Activated CD4-positive, alpha-beta T cell treated with anti-CD3 and anti-CD28 coated beads, Interleukin-2, Interleukin-6, amounts not matched to agents 100 ng/mL and 50 ng/mL, durations not matched to agents 16 hours and 8 hours (primary cell): Measurements from ENCODE around the gene NEMP2.

Experiments used
- DNase-seq: peaks from one replicate; pipeline ENCODE4 v3.0.0-alpha.2; 2020

Gene NEMP2, protein sequence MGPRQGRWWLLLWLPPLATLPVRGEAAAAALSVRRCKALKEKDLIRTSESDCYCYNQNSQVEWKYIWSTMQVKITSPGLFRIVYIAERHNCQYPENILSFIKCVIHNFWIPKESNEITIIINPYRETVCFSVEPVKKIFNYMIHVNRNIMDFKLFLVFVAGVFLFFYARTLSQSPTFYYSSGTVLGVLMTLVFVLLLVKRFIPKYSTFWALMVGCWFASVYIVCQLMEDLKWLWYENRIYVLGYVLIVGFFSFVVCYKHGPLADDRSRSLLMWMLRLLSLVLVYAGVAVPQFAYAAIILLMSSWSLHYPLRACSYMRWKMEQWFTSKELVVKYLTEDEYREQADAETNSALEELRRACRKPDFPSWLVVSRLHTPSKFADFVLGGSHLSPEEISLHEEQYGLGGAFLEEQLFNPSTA

DNA sequence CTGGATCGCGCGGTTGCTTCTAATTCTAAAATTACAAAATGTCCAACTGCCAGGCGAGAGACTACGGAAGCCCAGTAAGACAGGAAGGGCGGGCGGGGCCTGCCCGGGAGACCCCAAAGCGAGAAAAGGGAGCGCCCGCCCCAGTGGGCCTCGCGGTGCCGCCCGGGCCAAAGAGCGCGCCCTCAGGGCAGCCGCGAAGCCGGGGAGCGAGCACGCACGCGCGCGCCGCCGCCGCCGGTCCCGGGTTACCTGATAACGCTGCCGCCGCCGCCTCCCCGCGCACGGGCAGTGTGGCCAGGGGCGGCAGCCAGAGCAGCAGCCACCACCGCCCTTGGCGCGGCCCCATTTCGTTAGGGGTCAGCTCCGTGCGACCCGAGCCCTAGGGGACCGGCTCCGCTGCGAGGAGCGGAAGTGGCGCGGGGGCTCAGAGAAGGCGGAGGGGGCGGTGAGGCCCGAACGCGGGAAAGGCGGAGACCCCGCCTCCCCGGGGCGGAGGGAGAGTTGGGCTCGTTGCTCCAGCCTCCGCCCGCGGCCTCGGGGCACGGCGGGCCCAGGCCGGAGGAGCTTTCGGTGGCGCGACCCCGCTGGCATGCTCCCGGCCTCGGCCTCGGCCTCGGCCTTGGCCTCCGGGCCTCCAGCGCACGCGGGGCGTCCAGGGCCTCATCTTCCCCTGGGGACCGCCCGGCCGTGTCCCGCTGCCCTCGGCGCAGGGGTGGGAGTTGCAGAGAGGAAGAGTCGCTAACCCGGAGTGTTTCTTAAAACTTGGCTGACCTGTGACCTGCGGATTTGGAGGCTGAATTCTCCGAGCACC, at the start of gene NEMP2:
Gene NEMP2 (minus strand): TSS at position 413 of the 811 bp plus-strand sequence. CDS start 67 bp downstream, at position 346.
- peak; percentile 90 for DNase-seq

DNA sequence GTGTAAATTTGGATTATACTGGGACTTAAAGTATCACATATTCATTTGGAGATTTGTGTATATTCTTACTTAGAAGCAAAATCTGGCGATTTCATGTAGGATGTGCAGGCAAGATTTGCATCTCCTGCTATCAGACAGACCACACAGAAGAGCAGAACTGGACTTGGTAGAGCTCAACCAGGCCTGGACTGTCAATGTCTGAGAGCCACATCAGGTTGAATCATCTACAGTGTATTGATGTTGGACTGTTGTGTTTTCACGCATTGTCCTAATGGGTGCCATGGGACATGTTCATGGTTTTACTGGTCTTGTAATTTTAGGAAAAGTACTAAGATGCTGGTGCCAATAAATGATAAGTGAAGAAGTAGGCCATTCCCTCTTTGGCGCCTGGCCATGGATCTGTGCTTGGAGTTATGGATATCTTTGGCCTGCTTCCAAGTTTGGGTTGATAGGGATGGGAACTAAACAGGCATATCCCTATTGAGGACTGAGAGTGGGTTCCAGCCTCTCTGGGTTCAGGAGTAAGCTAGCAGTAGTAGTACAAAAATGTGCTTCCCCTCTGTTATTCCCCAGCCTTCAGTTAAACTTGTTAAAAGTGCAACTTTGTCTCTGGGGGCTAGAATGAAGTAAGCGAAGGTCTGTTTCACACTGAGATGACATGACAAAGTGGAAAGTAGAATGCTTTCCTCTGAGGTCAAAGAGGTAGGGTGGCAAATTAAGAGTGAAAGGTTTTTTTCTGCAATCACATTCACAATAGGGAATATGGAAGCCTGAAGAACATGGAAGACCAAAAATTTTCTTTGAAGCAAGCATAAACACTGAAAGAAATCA, 49.2 kb upstream of the NEMP2 start:
- DNase-seq, result no peak

DNA sequence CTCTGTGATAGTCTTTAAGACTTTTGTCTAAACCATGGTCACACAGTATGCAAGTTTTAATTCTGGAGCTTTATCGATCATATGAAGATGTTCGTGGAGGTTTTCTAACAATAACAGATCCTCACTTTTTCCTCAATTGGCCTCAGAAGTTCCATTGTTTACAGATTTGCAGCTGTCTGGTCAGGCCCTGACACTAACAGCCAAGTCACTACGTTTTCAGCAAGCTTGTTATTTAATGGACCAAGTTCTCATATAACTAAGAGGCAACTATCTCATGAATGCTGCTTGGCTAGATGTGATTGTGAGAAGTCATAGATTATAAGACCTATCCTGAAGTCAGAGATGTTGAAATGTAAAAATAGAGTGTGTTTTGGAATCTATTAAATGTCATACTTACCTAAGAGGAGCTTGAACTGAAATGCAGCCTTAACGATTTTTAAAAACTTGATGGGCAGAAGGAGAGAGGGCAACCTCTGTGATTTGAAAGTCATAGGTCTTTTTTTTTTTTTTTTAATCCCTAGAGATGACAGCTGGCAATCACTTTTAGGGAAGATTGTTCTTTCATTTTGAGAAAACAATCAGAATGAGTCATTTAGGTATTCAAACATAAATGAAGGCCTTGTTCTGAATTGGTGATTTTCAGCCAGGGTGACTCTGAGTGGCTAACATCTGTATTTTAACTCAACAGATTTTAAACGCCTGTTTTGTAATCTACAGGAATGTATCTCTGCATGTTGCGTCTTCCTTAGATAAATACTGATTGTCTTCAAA, 48.4 kb upstream of the NEMP2 start:
- peak; percentile 14 for DNase-seq

DNA sequence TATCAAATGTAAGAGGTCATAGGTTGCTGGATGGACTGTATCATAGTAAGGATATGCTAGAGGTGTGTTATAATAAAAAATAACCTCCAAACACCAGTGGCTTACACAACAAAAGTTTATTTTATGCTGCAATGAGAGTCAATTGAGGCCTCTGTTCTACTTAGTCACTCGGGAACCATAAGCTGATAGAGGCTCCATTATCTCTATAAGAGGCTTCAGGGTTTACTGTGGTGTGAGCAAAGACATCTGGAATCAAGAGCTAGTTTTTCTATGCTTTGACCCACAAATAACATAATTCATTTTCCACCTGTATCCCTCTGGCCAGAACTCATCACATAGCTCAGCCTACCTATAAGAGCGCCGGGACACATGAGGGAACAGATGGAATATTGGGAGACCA, 47.5 kb upstream of the NEMP2 start:
- no peak for DNase-seq

DNA sequence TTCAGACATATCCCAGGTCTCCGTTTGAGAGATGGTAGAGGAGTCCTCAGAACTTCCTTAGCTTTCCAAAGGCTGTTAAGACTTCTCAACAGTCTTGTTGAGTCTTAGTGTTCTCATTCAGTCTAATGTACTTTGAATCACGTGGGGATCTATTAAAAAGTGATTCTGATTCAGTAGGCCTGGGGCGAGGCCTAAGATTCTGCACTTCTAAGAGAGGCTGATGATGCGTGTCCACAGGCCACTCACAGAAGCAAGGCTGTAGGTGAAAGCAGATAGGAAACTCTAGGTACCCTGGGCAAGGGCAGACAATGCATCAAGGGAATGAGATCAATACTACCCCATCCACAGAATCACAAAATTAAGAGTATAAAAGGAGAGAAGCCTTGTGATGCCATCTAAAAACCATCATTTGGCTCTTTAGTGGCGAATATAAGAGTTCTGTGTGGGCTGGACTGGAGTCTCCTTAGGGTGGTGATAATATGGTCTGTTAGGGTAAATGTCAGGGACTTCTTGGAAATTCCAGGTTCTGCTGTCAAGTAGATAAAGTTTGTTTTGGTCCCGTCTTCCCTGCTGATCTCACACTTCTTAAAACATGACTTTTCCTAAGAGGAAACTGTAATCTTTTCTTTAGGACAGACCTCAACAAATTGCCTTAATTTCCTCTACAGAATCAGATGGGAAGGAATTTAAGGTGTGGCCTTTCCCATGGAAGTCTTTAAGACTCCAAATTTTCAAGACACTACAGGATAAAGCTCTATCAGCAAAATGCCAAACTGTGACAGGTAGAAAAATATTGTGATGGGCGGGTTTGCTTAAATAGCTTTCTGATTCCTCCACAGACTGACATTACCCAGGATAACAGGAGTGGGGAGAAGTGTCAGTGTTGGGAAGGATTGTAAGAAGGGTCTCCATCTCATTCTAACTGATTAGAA, 45.7 kb upstream of the NEMP2 start:
- DNase-seq, result no peak

DNA sequence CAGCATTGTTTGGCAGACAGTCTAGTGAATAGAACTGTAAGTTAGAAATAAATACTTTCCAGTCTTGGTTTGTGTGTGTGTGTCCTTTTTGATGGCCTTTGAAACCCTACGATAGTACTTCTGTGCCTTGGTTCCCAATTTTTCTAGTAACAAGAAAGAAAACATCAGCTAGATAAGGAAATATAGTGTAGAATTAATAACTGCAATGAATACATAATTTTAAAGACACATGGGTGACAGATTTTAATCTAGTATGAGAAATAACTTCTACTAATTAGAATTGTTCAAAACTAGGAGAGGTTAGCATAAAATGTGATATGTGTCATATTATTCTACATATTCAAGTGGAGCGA, 44.5 kb upstream of the NEMP2 start:
- no peak for DNase-seq

DNA sequence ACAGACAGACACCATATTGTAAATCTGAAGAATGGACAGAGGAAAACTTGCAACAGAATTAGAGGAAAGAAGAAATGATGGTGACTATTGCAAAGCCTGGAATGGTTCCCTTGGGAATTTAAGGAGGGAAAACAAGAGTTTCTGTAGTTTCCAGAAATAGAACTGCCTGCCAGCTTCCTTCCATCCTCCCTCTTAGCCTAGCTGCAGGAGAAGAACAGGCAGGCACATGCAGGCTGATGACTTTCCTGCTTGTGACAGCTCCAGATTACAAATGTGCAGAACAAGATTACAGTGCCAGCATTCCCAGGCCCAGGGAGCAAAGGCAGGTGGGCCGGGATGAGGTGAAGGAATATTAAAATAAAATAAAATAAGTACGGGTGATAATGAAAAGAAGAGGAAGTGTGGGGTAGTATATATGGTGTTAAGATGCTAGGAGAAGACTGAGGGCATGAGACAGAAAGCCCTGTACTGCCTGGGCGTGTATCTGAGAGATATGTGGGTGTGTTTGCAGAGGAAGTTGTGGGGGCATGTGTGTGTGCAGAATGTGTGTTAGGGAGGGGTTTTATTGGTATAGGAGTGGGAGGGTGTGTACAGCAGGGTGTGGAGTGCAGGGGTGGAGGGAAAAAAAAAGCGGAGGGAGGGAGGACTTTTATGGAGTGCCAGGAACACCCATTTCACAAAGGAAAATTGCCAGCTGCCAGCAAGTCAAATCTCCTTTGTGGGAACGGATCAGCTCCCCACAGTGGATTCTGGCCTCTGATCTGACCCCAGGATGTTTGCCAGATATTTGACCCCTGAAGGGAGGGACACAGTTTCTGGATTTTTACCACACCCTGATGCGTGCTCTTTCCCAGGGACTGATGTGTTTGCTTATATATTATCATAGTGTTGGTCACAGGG, 43.9 kb upstream of the NEMP2 start:
- DNase-seq, result no peak

DNA sequence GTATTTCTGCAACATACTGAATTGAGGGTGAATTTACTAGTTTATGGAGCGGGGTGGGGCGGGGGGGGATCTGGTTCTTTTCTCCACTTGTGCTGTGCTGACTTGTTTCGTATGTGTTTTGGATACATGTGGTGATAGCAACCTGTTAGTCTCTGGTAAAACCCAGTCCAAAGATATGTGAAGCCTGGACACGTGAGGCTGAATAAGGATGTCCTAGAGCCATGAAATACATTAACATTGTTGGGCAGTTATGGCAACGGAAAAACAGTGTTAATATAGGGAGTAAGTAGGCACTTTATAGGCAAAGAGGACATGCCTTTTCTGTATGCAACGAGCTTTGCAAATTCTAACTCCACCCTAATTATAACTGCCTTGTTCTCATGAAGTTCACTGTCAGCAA, 42.1 kb upstream of the NEMP2 start:
- no peak for DNase-seq

DNA sequence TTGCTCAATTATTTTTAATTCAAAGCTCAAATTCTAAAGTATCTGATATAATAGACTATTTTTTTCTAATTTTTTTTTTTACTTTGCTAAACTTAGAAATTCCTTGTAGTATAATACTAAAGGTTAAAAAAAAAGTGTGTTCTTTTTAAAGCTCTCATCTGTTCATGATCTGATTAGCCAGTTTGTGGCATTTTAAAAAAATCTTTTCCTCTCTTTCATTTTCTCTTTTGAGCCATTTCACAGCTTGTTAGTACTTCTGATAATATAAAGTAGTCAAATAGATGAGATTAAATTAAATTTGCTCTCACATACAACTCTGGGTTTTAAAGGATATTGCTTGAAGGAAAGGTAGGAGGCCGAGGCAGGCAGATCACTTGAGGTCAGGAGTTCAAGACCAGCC, 40.7 kb upstream of the NEMP2 start:
- DNase-seq, result no peak

DNA sequence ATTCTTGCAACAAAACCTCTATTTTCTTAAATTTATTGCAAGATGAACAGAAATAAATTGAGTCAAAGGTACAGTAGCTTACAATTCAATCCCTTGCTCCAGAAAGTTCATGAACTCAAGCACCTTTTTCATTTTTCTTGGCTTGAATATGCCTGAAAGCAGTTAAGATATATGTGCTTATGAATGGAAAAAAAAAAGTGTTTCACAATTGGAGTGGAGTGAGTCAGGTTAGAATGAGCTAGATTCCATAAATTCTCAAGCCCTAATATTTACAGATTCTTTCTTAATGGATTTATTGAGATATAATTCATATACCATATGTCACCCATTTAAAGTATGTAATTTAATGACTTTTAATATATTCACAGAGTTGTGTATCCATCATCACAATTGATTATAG, 39.6 kb upstream of the NEMP2 start:
- no peak for DNase-seq

DNA sequence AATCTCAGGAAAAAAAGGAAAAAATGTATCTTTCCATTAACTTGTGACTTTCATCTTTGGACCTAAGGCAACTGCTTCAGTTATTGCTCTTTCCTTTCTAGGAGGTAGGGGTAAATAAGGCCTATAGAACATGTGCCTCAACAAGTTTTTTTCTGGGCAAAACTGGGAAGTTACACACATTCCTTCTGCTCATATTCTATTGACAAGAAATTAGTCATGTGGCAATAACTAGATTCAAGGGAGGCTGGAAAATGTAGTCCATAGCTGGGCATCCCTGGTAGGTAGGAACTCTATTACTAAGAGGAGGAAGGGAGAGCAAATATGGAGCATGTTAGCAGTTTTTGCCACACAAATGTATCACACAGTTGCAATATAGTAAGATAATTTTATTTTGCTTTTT, 37.7 kb upstream of the NEMP2 start:
- DNase-seq, result no peak

DNA sequence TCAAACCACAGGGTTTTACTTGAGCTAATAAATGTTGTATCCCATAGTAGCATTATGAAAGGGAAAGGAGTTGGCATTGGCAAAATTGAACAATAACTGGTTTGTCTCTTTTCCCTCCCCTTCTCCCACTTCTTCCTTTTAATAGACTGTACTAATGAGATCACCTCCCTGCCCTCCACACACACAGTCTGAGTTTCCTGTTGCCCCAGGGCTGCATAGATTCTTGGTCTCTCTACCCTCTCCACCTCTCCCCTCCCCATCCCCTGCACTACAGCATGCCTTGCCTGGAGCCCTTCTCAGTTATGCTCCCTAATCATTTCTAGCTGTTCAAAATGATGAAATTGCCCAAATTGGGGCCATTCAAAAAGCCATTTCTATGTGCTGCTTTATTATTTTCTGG, 37.2 kb upstream of the NEMP2 start:
- no peak for DNase-seq

DNA sequence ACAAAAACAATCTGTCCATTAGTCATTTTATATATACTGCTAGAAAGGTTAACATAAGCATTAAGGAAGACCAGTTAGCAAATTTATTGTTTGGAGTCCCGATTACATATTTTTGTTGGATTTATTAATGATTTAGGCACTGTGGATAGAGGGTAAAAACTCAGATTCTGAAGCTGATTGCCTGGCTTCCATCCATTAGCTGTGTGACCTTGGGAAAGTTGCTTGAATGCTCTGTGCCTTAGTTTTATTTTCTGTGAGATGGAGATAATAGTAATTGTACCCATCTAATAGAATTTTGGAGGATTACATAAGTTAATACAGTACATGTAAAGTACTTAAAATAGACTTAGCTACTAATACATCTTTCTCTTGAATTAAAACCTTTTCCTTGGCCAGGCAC, 36.3 kb upstream of the NEMP2 start:
- DNase-seq, result no peak

DNA sequence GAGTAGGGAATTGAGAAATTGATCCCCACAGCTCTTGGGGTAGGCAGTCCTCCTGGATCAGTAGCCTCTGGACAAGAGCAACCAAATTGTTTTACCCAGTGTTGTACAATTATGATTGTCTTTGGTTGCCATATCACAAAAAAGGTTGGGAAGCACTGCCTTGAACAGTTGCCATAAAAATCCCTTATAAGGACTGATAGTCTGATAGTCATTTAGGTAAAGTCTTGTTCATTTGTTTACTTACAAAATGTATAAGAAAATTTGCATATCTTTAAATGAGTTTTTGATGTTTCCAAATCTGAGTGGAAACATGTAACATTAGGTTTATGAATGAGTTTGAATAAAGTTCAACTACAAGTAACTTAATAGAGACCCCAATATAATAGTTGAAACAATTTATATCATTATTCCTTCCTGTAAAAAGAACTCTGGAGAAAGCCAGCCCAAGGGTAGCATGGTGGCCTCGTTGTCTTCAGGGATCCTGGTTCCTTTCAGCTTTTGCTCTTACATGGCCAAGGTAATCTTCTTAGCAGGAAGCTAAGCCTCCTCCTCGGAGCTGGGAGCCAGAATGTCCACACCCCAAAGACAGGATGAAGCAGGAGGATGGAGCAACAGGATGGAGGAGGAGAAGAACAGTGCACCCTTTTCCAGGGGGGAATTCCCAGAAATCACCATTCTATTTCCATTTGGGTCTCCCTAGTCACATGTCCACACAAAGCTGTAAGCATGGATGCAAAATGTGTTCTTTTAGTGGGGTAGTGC, 35.7 kb upstream of the NEMP2 start:
- DNase-seq, result no peak

DNA sequence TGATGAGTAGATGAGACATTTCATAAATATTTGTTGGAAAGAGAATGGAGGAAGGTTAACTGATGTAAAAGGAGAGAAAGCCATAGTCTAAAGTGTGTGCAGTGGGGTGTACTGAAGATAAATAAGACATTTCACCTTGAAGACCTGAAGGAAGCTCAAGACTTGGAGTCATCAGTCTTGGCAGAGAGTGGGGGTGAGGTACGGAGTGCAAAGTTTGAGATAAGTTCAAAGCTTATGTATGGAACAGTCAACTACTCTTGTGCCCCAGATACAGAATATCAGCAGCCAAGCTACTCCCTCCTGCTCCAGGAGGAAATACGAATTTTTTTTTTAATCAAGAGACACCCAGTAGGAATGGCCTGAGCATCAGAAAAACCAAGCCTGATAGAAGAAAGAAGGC, 30.3 kb upstream of the NEMP2 start:
- no peak for DNase-seq

DNA sequence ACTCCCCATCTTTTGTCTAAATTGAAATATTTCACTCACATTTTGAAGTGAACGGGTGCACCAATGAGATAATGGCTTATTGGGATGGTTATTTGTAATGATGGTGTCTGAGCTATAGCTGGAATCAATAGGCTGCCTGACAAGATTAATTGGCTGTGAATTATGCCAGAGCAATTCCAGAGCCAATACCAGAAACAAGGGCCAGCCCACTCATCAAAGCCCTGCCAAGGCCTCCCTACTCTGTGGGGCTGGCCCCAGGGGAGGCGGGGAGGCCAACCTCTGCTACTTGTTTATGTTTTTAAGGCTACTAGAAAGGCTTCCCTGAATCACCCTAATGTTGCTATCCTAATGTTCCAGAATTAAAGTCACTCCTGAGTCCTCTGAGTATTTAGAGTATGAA, 29.1 kb upstream of the NEMP2 start:
- no peak for DNase-seq

DNA sequence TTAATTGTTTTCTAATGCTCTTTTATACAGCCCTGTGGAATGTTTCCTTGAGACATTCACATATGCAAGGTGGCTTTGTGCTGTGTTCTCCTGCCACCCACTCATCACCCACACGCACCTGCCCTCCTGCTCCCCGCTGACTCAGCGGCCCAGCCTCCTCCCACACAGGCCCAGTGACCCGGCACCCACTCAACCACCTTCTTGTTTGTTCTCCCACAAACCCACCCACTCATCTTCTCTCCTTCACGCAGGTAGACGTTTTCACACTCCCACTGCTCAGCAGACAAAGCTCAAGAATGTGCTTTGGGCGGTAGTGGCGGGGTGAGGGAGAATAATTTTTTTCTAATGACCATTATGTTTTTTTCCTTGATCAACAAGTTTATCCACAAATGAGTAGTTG, 28.6 kb upstream of the NEMP2 start:
- DNase-seq, result no peak

DNA sequence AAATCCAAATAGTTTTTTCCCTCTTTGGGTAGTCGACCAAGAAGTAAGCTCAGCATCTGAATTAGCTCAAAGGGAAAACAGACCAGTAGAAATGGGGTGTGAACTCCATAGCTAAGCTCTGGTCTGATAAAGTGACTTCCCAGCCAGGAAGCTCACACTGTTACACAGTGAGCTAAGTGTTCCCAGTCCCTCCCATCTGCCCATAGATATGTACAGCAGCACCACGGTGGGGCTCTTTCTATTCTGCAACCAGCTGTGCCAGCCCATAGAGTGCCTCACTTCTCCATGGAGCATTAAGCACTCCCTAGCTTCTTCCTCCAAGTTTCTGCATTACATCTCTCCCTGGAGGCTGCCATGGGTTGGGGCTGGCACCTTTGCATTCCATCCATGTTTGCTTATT, 27.6 kb upstream of the NEMP2 start:
- DNase-seq, result no peak

DNA sequence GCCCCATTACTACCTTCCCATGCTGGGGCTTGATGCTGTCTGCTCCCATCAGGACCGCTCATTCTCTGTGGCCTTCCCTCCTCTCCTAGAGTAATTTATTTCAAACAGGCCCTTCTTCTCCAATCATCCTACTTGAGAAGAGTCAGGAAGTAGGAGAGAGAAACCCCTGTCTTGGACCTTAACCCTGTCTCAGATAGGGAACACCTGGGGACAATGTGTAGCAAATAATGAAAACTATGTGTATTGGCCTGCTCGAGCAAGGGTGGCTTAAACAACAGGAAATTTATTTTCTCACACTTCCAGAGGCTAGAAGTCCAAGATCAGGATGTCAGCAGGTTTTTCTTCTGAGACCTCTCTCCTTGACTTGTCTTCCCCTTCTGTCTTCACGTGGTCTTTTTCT, 26.6 kb upstream of the NEMP2 start:
- DNase-seq, result no peak
